Fibroblast of villous mesenchyme (primary cell): Measurements from ENCODE around the gene KDM4C. TPM values are rescaled to one million over a fixed set of nuclear protein-coding genes. Genes with fewer than 3 reads are reported as not detected.

ENCODE experiments used
- DNase-seq: peaks from one replicate; pipeline ENCODE4 v3.0.0-alpha.2; 2010; ENCODE audit warnings: low read depth
- H3K4me3 ChIP-seq: 2 replicates; pipeline ENCODE4 v1.5.1; 2011; ENCODE audit warnings: low read depth, mild to moderate bottlenecking, low read length
- total RNA-seq: library from RNA; depleted of rRNA; stranded (reverse); fragments of >200 nt; gene quantifications from 2 replicates; pipeline ENCODE4 v1.2.3, GENCODE V29; 2012
- TF ChIP-seq, protein P1 (sequence below): IDR thresholded peaks from 2 replicates; pipeline ENCODE4 v1.5.1; 2012; ENCODE audit warnings: low read depth, mild to moderate bottlenecking, low read length; ENCODE audit not compliant: insufficient read depth

KDM4C gene
- total RNA-seq, 1 donor: 31.1 TPM

GRCh38 chr9:6984941-6985578 lies 227.3 kb downstream of the KDM4C start:
- TF ChIP-seq, protein P1, sequence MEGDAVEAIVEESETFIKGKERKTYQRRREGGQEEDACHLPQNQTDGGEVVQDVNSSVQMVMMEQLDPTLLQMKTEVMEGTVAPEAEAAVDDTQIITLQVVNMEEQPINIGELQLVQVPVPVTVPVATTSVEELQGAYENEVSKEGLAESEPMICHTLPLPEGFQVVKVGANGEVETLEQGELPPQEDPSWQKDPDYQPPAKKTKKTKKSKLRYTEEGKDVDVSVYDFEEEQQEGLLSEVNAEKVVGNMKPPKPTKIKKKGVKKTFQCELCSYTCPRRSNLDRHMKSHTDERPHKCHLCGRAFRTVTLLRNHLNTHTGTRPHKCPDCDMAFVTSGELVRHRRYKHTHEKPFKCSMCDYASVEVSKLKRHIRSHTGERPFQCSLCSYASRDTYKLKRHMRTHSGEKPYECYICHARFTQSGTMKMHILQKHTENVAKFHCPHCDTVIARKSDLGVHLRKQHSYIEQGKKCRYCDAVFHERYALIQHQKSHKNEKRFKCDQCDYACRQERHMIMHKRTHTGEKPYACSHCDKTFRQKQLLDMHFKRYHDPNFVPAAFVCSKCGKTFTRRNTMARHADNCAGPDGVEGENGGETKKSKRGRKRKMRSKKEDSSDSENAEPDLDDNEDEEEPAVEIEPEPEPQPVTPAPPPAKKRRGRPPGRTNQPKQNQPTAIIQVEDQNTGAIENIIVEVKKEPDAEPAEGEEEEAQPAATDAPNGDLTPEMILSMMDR: no peak
- H3K4me3 ChIP-seq: no peak overlapping the region
- no peak for DNase-seq

DNA sequence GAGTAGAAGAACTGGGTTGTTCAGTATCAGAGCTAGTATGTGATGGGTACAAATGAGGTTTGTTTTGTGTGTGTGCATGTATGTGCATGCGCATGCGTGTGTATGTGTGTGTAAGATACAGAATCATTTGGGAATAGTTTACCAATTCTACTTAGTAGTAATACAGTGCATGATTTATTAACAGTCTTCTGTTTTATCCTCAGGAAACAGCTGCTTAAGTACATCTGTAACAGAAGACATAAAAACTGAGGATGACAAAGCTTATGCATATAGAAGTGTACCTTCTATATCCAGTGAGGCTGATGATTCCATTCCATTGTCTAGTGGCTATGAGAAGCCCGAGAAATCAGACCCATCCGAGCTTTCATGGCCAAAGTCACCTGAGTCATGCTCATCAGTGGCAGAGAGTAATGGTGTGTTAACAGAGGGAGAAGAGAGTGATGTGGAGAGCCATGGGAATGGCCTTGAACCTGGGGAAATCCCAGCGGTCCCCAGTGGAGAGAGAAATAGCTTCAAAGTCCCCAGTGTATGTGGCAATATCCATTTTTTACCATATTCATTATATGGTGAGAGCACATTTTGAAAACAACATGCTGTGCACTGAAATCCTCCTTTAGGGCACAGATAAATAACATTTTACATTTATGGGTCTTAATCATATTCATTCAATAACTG lies 228.5 kb downstream of the KDM4C start:
- no peak overlapping the region for H3K4me3 ChIP-seq
- no peak for DNase-seq
- TF ChIP-seq, protein P1: no peak

- no peak overlapping the region for H3K4me3 ChIP-seq
- TF ChIP-seq, protein P1: no peak
- no peak for DNase-seq
These were observed 229.6 kb downstream of the KDM4C start for GRCh38 chr9:6987381-6987780.

DNA sequence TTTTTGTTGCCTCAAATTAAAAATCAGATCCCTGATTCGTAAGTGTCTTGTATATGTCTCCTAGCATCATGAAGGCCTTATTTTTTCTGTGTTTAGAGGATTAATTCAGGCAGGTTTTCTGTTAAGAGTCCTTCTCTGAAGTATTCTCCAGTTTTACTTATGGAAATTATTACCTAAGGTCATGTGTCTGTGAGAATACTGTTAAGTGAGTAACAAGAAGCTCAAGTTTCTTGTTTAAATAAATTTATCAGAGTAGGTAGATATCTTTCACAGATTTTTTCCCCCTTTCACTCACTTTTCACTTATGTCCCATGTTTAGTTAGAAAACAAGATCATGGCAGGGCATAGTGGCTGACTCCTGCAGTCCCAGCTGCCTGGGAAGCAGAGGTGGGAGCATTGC lies 233.6 kb downstream of the KDM4C start:
- TF ChIP-seq, protein P1: no peak
- no peak for DNase-seq
- no peak overlapping the region for H3K4me3 ChIP-seq

- no peak overlapping the region for H3K4me3 ChIP-seq
- no peak for DNase-seq
- TF ChIP-seq, protein P1: no peak
These were observed 238.5 kb downstream of the KDM4C start for GRCh38 chr9:6996061-6996854.

DNA sequence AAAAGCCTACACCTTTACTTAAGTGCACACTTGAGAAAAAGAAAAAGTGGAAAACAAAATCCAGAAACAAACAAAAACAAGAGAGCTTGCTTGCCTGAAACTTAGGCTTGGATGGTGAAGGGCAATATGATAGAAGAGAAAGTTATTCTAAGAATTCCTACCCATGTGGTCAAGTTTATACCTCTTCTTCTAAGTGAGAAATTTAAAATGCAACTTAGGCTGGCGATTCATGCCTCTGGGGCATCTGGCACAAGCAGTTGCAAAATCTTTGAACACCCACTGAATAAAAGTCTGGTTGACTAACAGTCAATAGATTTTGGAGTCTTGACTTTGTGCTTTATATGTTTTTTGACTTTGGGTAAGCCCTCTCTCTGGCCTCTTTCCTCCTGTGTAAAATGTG lies 239.6 kb downstream of the KDM4C start:
- no peak for DNase-seq
- no peak overlapping the region for H3K4me3 ChIP-seq
- TF ChIP-seq, protein P1: no peak
